Measurements from ENCODE around the gene PDLIM5. TPM values are rescaled to one million over a fixed set of nuclear protein-coding genes. Genes with fewer than 3 reads are reported as not detected.

Gene PDLIM5
- total and polyA plus RNA-seq, 2 of the 8 experiments (the other 6 are each of a cell fraction or from before 2014, with no cell fraction given) = 37.3 to 62.1 TPM

DNA sequence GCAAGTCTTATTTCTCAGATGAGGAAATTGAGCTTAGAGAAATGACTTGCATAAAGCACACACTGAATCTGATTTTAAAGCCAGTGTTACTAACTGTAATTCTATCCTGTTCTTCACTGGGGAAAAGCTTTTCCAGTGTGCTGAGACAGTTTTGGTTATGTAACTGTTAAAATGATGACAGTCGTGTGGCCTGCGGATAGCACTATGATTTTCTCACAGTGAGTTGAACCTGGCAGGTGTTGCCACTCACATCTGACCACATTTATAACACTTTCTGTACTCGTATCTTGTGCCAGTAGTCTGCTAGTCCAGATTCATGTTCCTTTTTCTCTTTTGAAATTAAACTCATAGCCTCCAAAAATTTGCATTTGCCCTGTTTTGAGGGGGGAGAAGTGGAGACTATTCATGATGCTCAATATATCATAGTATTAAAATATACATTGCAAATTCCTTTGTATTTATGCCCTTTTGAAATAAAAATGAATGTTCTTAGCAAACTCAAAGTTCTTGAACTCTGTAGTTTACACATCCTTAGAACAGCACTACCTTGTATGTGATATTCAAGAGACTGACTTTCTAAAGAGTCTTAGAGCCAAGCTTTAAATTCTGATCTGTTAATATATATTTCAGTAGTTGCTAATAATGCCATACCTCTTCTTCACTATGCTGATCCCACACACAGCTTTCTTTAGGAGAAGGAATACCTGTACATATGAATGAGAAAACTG, 132.3 kb downstream of the PDLIM5 start (continued):
- TF ChIP-seq SAP30 (IDR thresholded peaks at IDR 0.05; ENCODE audit: insufficient read depth, insufficient replicate concordance, low read length) (no peak), EGR1 (IDR thresholded peaks at IDR 0.05; ENCODE audit: borderline replicate concordance, low read depth, low read length) (no peak), CBX5 (IDR thresholded peaks at IDR 0.05; ENCODE audit: low read depth, low read length) (no peak), MAFK (IDR thresholded peaks at IDR 0.05; ENCODE audit: low read depth, low read length) (no peak)
- TF ChIP-seq, protein P1, sequence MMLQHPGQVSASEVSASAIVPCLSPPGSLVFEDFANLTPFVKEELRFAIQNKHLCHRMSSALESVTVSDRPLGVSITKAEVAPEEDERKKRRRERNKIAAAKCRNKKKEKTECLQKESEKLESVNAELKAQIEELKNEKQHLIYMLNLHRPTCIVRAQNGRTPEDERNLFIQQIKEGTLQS (IDR thresholded peaks at IDR 0.05; ENCODE audit: insufficient read depth, low read depth, low read length) = no peak

Measured in H1 (cell line).